Osteoblast (primary cell): ENCODE measurements around the gene AFMID. TPM values are rescaled to one million over a fixed set of nuclear protein-coding genes. Genes with fewer than 3 reads are reported as not detected.

Source experiments
- DNase-seq: peaks from one replicate; pipeline ENCODE4 v3.0.0; 2011; ENCODE audit warnings: low spot score, mixed read lengths; ENCODE audit not compliant: insufficient read length; ENCODE audit errors: missing footprints
- H2AFZ ChIP-seq: 2 replicates; pipeline ENCODE4 v1.6.0; 2011; ENCODE audit warnings: mild to moderate bottlenecking, low read length
- H3K27ac ChIP-seq: 2 replicates; pipeline ENCODE4 v1.5.1; 2011; ENCODE audit warnings: mild to moderate bottlenecking, low read depth, low read length, moderate library complexity
- H3K27me3 ChIP-seq: 2 replicates; pipeline ENCODE4 v1.6.0; 2012; ENCODE audit warnings: mild to moderate bottlenecking, control low read depth, inconsistent platforms, low read length, moderate library complexity; ENCODE audit not compliant: insufficient read depth
- H3K36me3 ChIP-seq: 2 replicates; pipeline ENCODE4 v1.5.1; 2011; ENCODE audit warnings: mild to moderate bottlenecking, low read length, control low read depth, moderate library complexity; ENCODE audit not compliant: insufficient read depth
- H3K4me1 ChIP-seq: 2 replicates; pipeline ENCODE4 v1.5.1; 2011; ENCODE audit warnings: mild to moderate bottlenecking, low read length, control low read depth, moderate library complexity; ENCODE audit not compliant: insufficient read depth
- H3K4me2 ChIP-seq: 2 replicates; pipeline ENCODE4 v1.6.0; 2011; ENCODE audit warnings: mild to moderate bottlenecking, low read length; ENCODE audit not compliant: insufficient read depth
- H3K4me3 ChIP-seq: fragments of 200-600 bp; sonication (generic); 3 replicates; pipeline ENCODE4 v1.5.1; 2012; ENCODE audit warnings: mild to moderate bottlenecking, low read length, inconsistent platforms; ENCODE audit not compliant: insufficient read depth
- H3K79me2 ChIP-seq: 2 replicates; pipeline ENCODE4 v1.6.0; 2012; ENCODE audit warnings: mild to moderate bottlenecking, low read length, control low read depth, inconsistent platforms; ENCODE audit not compliant: insufficient read depth
- H3K9me3 ChIP-seq: 2 replicates; pipeline ENCODE4 v1.5.1; 2011; ENCODE audit warnings: low read depth, low read length, control low read depth
- H4K20me1 ChIP-seq: 2 replicates; pipeline ENCODE4 v1.6.0; 2012; ENCODE audit warnings: mild to moderate bottlenecking, low read length, control low read depth; ENCODE audit not compliant: insufficient read depth
- CTCF ChIP-seq: IDR thresholded peaks from 2 replicates; pipeline ENCODE4 v1.5.1; 2011; ENCODE audit warnings: mild to moderate bottlenecking, low read depth, low read length, moderate library complexity; ENCODE audit errors: extremely low read depth
- total RNA-seq: library from RNA; depleted of rRNA; stranded (reverse); fragments of >200 nt; gene quantifications from 2 replicates; pipeline ENCODE4 v1.2.3, GENCODE V29; 2012

The AFMID gene
- total RNA-seq, 1 donor, result 23.2 TPM

GRCh38 chr17:78242024-78242742, 55.0 kb downstream of the AFMID start:
- H3K79me2 ChIP-seq, result no peaks in the 10 kb centered on the region
- no peaks in the 10 kb centered on the region for H3K9me3 ChIP-seq
- no peak overlapping the region for H3K4me3 ChIP-seq
- no peaks in the 10 kb centered on the region for H3K36me3 ChIP-seq
- H3K4me1 ChIP-seq, result no peaks in the 10 kb centered on the region
- H3K4me2 ChIP-seq, result no peak overlapping the region
- DNase-seq, result peak; percentile 57
- no peak overlapping the region for H3K27ac ChIP-seq
- H2AFZ ChIP-seq, result no peak overlapping the region
- H4K20me1 ChIP-seq, result no peaks in the 10 kb centered on the region
- no peak for TF ChIP-seq CTCF
- no peaks in the 10 kb centered on the region for H3K27me3 ChIP-seq

- Histone ChIP-seq H3K4me3 (no peak overlapping the region), H3K4me2 (no peak overlapping the region), H3K79me2 (no peaks in the 10 kb centered on the region), H3K27me3 (peaks cover 6% of the 10 kb centered on the region), H3K27ac (no peak overlapping the region), H3K4me1 (peaks cover 5% of the 10 kb centered on the region), H2AFZ (no peak overlapping the region), H3K9me3 (no peaks in the 10 kb centered on the region), H3K36me3 (no peaks in the 10 kb centered on the region), H4K20me1 (no peaks in the 10 kb centered on the region)
- no peak for DNase-seq
- TF ChIP-seq CTCF, result no peak
These were observed 60.1 kb downstream of the AFMID start for GRCh38 chr17:78247304-78247703.

- no peaks in the 10 kb centered on the region for H4K20me1 ChIP-seq
- H2AFZ ChIP-seq, result no peak overlapping the region
- peaks cover 6% of the 10 kb centered on the region for H3K27me3 ChIP-seq
- no peaks in the 10 kb centered on the region for H3K9me3 ChIP-seq
- DNase-seq, result no peak
- TF ChIP-seq CTCF, result no peak
- no peak overlapping the region for H3K27ac ChIP-seq
- H3K79me2 ChIP-seq, result no peaks in the 10 kb centered on the region
- no peak overlapping the region for H3K4me3 ChIP-seq
- no peaks in the 10 kb centered on the region for H3K36me3 ChIP-seq
- peaks cover 5% of the 10 kb centered on the region for H3K4me1 ChIP-seq
- H3K4me2 ChIP-seq, result no peak overlapping the region
These were observed 61.1 kb downstream of the AFMID start for GRCh38 chr17:78248051-78248914.

- peak; percentile 41 for DNase-seq
- Histone ChIP-seq H3K4me2 (no peak overlapping the region), H4K20me1 (no peaks in the 10 kb centered on the region), H3K27me3 (peaks cover 6% of the 10 kb centered on the region), H3K4me3 (no peak overlapping the region), H3K27ac (no peak overlapping the region), H3K9me3 (no peaks in the 10 kb centered on the region), H3K36me3 (no peaks in the 10 kb centered on the region), H2AFZ (no peak overlapping the region), H3K4me1 (peaks cover 9% of the 10 kb centered on the region), H3K79me2 (no peaks in the 10 kb centered on the region)
- TF ChIP-seq CTCF, result no peak
These were observed 62.1 kb downstream of the AFMID start for GRCh38 chr17:78249074-78249817.
